NCI-H524 treated with DMSO at 0.1 percent for 48 hours (cell line): ENCODE data around the gene NSG1.
"Not testable (repeated sequence)": the region's sequence is repeated elsewhere in the genome, so short reads cannot be mapped to it uniquely, and the experiment has no call there.

ENCODE experiments used
- DNase-seq: peaks from one replicate; lab custom pipeline; 2025; lab: John Stamatoyannopoulos, UW

NSG1 gene

DNA sequence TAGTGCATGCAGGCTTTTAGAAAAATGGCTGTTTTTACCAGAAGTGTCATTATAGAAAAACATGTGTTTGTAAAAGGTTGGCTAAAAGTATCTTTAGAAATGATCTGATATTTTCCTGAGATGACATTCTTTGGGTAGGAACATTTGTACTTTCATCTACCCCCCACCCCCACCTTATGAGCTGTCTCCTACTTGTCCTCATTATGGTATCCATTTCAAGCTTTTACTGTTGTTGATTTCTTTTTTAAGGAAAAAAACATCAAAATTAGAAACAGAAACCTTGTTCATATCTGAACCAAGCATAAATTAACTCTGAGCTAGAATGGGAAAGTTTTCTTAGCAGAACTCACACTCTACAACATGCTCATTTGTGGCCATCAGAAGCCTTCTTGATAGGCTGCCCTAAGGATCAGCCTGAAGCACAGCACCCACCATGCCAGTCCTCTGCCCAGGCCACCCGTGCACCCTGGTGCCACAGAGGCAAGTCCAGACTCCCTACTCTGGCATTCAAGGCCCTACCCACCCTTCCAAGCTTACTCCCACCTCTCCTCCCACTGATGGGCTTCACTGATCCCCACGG, 49.4 kb downstream of the NSG1 start:
- no peak for DNase-seq

DNA sequence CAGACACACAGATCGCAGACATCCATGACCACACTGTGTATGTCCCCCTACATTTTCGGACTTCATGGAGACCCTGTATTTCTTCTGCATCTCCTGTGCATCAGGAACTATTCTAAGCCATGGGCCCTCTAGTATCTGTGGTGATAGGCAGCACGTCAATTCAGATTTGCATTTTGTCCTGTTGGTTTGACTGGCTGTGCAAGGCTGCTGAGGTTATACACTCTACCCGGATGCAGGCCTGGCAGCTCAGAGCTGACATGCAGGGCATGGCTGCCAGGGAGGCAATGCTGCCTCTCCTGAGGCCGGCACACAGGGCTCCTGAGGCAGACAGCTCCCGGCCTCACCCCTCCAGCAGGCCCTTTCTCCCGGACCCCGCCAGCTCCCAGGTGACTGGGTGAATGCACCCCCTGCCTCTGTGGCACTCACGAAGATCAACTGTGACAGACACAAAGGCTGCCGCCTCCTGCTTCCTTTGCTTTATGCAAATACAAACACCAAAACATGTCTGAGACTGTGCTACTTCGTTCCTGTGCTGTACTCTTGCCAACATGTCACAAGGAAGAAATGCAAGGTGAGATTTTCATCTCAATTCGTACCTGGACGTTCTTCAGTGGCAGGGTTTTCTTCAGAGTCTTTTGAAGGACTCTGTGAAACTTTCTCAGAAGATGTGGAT, 51.0 kb downstream of the NSG1 start:
- no peak for DNase-seq

DNA sequence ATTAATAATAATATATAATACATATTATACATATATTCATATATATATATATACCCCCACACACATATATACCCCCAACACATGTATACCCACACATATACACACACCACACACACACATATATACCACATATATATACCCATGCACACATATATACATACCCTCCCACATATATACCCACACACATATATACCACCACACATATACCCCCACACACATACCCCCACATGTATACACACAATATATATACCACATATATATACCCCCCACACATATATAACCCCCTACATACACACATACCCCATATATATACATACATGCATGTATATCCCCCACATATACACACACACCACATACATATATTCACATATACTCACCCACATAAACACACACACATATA, 52.0 kb downstream of the NSG1 start:
- no peak for DNase-seq

- no peak for DNase-seq
Observed at GRCh38 chr4:4439782-4440181, 52.9 kb downstream of the NSG1 start.

- DNase-seq = no peak
Observed at GRCh38 chr4:4440333-4441061, 53.6 kb downstream of the NSG1 start.

DNA sequence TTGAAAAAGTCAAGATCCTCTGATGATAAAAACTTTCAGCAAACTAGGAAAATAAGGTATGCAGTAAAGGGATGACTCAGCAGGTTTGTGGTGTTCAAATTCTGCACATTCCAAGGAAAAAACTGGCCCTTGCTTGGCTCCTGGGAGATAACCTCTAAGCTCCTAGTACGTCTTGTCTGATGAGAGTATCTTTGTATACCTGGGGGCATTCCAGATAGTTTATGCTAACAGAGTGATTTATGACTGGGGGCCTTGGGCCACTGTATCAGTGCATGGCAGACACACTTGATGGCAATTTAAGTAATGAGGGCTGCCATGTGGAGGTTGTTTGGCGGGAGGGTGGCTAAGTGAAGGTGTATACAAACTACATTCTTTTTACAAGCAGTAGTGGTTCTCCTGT, 56.9 kb downstream of the NSG1 start:
- no peak for DNase-seq

- no peak for DNase-seq
Observed at GRCh38 chr4:4446434-4446833, 59.5 kb downstream of the NSG1 start.

GRCh38 chr4:4455210-4455865, 68.4 kb downstream of the NSG1 start:
- no peak for DNase-seq

GRCh38 chr4:4456351-4456750, 69.4 kb downstream of the NSG1 start:
- DNase-seq = no peak

GRCh38 chr4:4456816-4457578, 70.1 kb downstream of the NSG1 start:
- no peak for DNase-seq

DNA sequence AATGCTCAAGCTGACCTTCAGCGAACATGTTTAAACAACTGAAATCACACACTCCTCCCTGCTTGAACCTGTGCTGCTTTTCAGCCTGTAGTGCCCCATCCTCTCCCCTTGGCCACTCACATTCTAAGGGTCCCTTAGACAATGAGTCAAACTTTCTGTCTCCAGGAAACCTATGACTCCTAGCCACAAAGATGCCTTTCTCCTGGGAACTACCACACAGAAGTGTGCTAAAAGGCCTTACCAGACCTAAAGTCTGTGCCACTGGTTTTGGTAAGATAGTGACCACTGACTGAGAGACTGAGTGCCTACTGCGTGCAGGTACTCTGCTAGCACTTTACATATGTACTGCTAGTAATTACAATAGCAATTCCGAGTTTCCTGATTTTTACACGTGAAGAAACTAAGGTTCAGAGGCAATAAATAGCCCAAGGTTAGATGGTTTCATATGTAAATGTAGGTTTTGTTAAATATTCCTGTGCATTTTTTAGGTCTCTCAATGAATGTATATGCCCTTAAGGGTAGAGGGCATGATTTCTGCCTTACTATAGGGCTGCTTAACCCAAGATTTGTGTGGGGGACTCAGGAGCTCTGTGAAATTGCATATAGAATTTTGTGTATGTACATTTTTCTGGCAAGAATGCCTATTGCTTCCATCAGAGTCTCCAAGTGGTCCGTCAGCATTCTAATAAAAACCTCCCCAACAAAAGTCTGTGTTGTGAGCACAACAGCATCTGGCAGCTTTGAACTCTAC, 71.1 kb downstream of the NSG1 start:
- DNase-seq = no peak

DNA sequence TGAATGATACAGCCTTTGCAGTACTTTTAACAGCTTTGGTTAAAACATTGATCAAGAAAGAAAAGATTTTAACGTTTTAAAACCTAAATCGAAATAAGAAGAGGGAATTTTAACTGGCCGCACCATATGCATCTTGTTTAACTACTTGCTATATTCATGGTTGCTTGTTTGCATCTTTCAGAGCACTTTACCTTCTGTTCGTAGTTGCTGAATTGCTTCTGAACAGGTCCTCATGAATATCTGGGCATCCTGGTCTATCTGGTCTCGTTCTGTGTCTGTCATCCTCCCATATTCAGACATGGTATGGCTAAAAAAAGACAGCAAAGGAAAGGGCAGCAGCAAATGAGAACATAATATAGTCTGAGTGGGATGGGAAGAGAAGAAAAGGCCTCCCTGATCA, 72.3 kb downstream of the NSG1 start:
- no peak for DNase-seq

- no peak for DNase-seq
Observed at GRCh38 chr4:4460759-4461158, 73.9 kb downstream of the NSG1 start.

DNA sequence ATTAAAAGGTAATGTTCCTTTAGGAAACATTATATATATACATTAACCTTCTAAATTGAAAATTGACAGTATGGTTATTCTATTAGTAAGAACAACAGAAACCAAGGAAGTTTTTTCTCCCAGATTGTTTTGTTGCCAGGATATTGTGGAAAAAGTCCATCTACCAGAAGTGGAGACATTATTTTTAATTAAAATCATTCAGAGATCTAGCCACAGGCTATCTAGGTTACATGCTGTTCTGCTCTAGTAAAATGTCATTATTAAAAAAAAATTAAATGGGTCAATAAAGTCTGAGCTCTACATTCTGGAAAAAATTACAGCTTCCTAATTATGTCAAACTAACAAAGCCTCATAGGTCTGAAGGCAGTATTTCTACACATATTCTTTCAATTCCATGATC, 74.3 kb downstream of the NSG1 start:
- no peak for DNase-seq

DNA sequence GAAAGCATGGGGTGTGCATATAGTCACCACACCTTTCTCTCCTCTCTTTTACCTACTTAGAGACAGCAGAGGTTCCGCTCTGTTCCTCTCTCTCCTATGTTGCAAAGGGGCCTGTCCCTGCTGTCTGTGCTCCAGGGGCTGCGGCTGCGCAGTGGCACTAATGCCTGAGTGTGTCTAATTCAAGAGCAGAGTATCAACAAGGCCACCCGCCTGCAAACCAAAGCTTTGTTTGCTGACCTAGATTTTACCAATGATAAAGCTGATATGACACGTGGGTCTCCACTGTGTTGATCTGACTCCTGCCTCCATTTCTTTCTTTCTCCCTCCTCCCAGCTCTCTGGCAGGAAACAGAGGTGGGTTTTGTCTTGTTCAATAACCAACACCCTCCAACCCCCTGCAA, 74.9 kb downstream of the NSG1 start:
- no peak for DNase-seq

DNA sequence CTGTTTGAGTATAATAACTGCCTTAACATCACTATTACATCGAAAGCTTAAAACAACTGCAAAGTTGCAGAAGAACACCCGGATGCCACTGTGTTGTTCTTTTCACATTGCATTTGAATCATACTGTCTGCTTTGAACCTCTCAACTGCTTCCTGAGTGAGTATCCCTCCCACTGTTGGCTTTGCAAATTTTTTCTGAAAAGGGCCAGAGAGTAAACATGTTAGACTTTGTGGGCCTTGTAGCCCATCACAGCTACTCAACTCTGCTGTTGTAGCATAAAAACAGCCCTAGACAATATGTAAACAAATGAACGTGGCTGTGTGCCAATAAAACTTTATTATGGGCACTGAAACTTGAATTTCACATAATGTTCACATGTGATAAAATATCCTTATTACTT, 76.1 kb downstream of the NSG1 start:
- DNase-seq = no peak

DNA sequence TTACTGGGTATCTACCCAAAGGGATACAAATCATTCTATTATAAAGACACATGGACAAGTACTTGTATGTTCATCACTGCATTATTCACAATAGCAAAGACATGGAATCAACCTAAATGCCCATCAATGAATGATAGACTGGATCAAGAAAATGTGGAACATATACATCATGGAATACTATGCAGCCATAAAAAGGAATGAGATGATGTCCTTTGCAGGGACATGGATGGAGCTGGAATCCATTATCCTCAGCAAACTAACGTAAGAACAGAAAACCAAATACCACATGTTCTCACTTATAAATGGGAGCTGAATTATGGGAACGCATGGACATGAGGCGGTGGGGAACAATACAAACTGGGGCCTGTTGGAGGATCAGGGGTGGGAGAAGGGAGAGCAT, 78.3 kb downstream of the NSG1 start:
- not testable (repeated sequence) for DNase-seq
